ENCODE results near the gene FOXC2.

- no peak for TF ChIP-seq SIN3A (IDR thresholded peaks at IDR 0.05; ENCODE audit: borderline replicate concordance, low read depth, low read length)
- no peak for TF ChIP-seq ZBTB33 (IDR thresholded peaks at IDR 0.05; ENCODE audit: borderline replicate concordance, low read depth)
- TF ChIP-seq CTCF (IDR thresholded peaks at IDR 0.05), result no peak
- no peak for TF ChIP-seq USF2 (IDR thresholded peaks at IDR 0.05; ENCODE audit: borderline replicate concordance, low read depth, low read length)
- TF ChIP-seq POLR2AphosphoS5 (IDR thresholded peaks at IDR 0.05; ENCODE audit: low read depth, low read length), result no peak
- TF ChIP-seq YY1 (IDR thresholded peaks at IDR 0.05; ENCODE audit: low read depth), result no peak
- TF ChIP-seq REST (IDR thresholded peaks at IDR 0.05; ENCODE audit: low read depth, low read length), result no peak
Measured at GRCh38 chr16:86533767-86534351, 32.8 kb upstream of the FOXC2 start.

All from SK-N-SH (cell line).